DOHH2 (cell line): Measurements from ENCODE around the gene GJC2.

Experiments used
- H3F3A ChIP-seq: fragments of 200-600 bp; sonication (generic), shearing (Covaris generic); 2 replicates; pipeline ENCODE4 v1.6.0; 2016; ENCODE audit warnings: antibody characterized with exemption, mild to moderate bottlenecking; ENCODE audit not compliant: control insufficient read depth, insufficient read depth
- H3K27ac ChIP-seq: fragments of 200-600 bp; sonication (generic); 2 replicates; pipeline ENCODE4 v1.5.1; 2014; ENCODE audit warnings: low read depth, mild to moderate bottlenecking, low read length, moderate library complexity
- H3K27me3 ChIP-seq: fragments of 200-600 bp; sonication (generic); 2 replicates; pipeline ENCODE4 v1.6.1; 2014; ENCODE audit warnings: mild to moderate bottlenecking, low read length, mixed read lengths; ENCODE audit not compliant: control insufficient read depth
- H3K36me3 ChIP-seq: fragments of 200-600 bp; sonication (generic); 2 replicates; pipeline ENCODE4 v1.6.1; 2014; ENCODE audit warnings: mild to moderate bottlenecking, low read length, moderate library complexity, mixed read lengths; ENCODE audit not compliant: control insufficient read depth
- H3K4me1 ChIP-seq: fragments of 200-600 bp; sonication (generic); 2 replicates; pipeline ENCODE4 v1.6.1; 2014; ENCODE audit warnings: mild to moderate bottlenecking, low read length, mixed read lengths; ENCODE audit not compliant: control insufficient read depth
- H3K4me2 ChIP-seq: fragments of 200-600 bp; sonication (generic); 2 replicates; pipeline ENCODE4 v1.6.0; 2014; ENCODE audit warnings: mild to moderate bottlenecking, low read length, moderate library complexity
- H3K4me3 ChIP-seq: fragments of 200-600 bp; sonication (generic); 2 replicates; pipeline ENCODE4 v1.5.1; 2014; ENCODE audit warnings: mild to moderate bottlenecking, low read length, mixed read lengths
- H3K79me2 ChIP-seq: fragments of 200-600 bp; sonication (generic); 2 replicates; pipeline ENCODE4 v1.6.1; 2014; ENCODE audit warnings: mild to moderate bottlenecking, low read length, mixed read lengths; ENCODE audit not compliant: control insufficient read depth
- H3K9me2 ChIP-seq: fragments of 200-600 bp; sonication (generic); replicated peaks from 2 replicates; pipeline ENCODE4 v1.6.1; 2014; ENCODE audit warnings: mild to moderate bottlenecking, low read length, mixed read lengths; ENCODE audit not compliant: control insufficient read depth
- H3K9me3 ChIP-seq: fragments of 200-600 bp; sonication (generic); 2 replicates; pipeline ENCODE4 v1.6.1; 2014; ENCODE audit warnings: antibody characterized with exemption, low read length, mixed read lengths; ENCODE audit not compliant: control insufficient read depth, insufficient read depth
- H4K20me1 ChIP-seq: fragments of 200-600 bp; sonication (generic); 2 replicates; pipeline ENCODE4 v1.6.0; 2014; ENCODE audit warnings: low read depth, mild to moderate bottlenecking, antibody characterized with exemption, low read length, moderate library complexity; ENCODE audit not compliant: control insufficient read depth, insufficient read depth
- CTCF ChIP-seq: fragments of 200-600 bp; sonication (generic); IDR thresholded peaks from one replicate; pipeline ENCODE4 v1.5.1; 2014; ENCODE audit warnings: antibody characterized with exemption, mild to moderate bottlenecking, low read depth, low read length; ENCODE audit not compliant: poor library complexity, severe bottlenecking
- EZH2phosphoT487 ChIP-seq: fragments of 200-600 bp; sonication (generic); IDR thresholded peaks from 2 replicates; pipeline ENCODE4 v1.6.1; 2017; ENCODE audit warnings: borderline replicate concordance, mild to moderate bottlenecking, antibody characterized with exemption, low read length, moderate library complexity, mixed read lengths

Gene GJC2

GRCh38 chr1:228162286-228163006 is 12.7 kb downstream of the GJC2 start:
- Histone ChIP-seq H3K27ac (no peak overlapping the region), H3F3A (no peaks in the 10 kb centered on the region), H3K4me3 (no peak overlapping the region), H3K9me3 (no peaks in the 10 kb centered on the region), H3K9me2 (no peaks in the 10 kb centered on the region), H4K20me1 (peaks cover 6% of the 10 kb centered on the region; the same call in 1 of the 2 replicates), H3K27me3 (no peaks in the 10 kb centered on the region), H3K79me2 (peaks cover 11% of the 10 kb centered on the region), H3K4me2 (no peak overlapping the region), H3K4me1 (peaks cover 15% of the 10 kb centered on the region), H3K36me3 (no peaks in the 10 kb centered on the region)
- no peak for TF ChIP-seq CTCF
- no peak for TF ChIP-seq EZH2phosphoT487

GRCh38 chr1:228163007-228163753 is 13.4 kb downstream of the GJC2 start:
- peaks cover 16% of the 10 kb centered on the region for H3K79me2 ChIP-seq
- no peak overlapping the region for H3K4me3 ChIP-seq
- H3K27ac ChIP-seq: no peak overlapping the region
- H4K20me1 ChIP-seq: peaks cover 6% of the 10 kb centered on the region; the same call in 1 of the 2 replicates
- no peaks in the 10 kb centered on the region for H3K9me3 ChIP-seq
- no peak overlapping the region for H3K4me2 ChIP-seq
- no peaks in the 10 kb centered on the region for H3K36me3 ChIP-seq
- H3K9me2 ChIP-seq: no peaks in the 10 kb centered on the region
- peaks cover 15% of the 10 kb centered on the region for H3K4me1 ChIP-seq
- H3F3A ChIP-seq: no peaks in the 10 kb centered on the region
- H3K27me3 ChIP-seq: no peaks in the 10 kb centered on the region
- TF ChIP-seq CTCF: no peak
- TF ChIP-seq EZH2phosphoT487: no peak

- TF ChIP-seq CTCF (no peak), EZH2phosphoT487 (no peak)
- no peaks in the 10 kb centered on the region for H3K9me3 ChIP-seq
- H3K79me2 ChIP-seq: peaks cover 23% of the 10 kb centered on the region
- peaks cover 15% of the 10 kb centered on the region for H3K4me1 ChIP-seq
- no peak overlapping the region for H3K4me3 ChIP-seq
- no peak overlapping the region for H3K27ac ChIP-seq
- no peaks in the 10 kb centered on the region for H3K27me3 ChIP-seq
- H3K36me3 ChIP-seq: no peaks in the 10 kb centered on the region
- H3F3A ChIP-seq: no peaks in the 10 kb centered on the region
- no peak overlapping the region for H3K4me2 ChIP-seq
- H4K20me1 ChIP-seq: peaks cover 6% of the 10 kb centered on the region; the same call in 1 of the 2 replicates
- no peaks in the 10 kb centered on the region for H3K9me2 ChIP-seq
Observed at GRCh38 chr1:228163776-228164519, 14.2 kb downstream of the GJC2 start.
